Measurements from ENCODE around the gene CD226.

- TF ChIP-seq, protein P1, sequence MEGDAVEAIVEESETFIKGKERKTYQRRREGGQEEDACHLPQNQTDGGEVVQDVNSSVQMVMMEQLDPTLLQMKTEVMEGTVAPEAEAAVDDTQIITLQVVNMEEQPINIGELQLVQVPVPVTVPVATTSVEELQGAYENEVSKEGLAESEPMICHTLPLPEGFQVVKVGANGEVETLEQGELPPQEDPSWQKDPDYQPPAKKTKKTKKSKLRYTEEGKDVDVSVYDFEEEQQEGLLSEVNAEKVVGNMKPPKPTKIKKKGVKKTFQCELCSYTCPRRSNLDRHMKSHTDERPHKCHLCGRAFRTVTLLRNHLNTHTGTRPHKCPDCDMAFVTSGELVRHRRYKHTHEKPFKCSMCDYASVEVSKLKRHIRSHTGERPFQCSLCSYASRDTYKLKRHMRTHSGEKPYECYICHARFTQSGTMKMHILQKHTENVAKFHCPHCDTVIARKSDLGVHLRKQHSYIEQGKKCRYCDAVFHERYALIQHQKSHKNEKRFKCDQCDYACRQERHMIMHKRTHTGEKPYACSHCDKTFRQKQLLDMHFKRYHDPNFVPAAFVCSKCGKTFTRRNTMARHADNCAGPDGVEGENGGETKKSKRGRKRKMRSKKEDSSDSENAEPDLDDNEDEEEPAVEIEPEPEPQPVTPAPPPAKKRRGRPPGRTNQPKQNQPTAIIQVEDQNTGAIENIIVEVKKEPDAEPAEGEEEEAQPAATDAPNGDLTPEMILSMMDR (IDR thresholded peaks at IDR 0.05), result no peak
- TF ChIP-seq POLR2A (IDR thresholded peaks at IDR 0.05), result no peak
- no peak for TF ChIP-seq EP300 (IDR thresholded peaks at IDR 0.05)
Observed at GRCh38 chr18:69969491-69969890, 21.8 kb upstream of the CD226 start.
